SU-DHL-6 (cell line): ENCODE data around the gene DUSP9.

Experiments used
- CTCF ChIP-seq: fragments of 200-600 bp; sonication (generic); IDR thresholded peaks from one replicate; pipeline ENCODE4 v1.5.1; 2017; ENCODE audit warnings: antibody characterized with exemption, mild to moderate bottlenecking, low read length, moderate library complexity; ENCODE audit not compliant: insufficient read depth, poor library complexity, severe bottlenecking
- EZH2phosphoT487 ChIP-seq: fragments of 200-600 bp; sonication (generic), shearing (Covaris generic); conservative IDR thresholded peaks from 2 replicates; pipeline ENCODE4 v1.6.1; 2018; ENCODE audit warnings: mild to moderate bottlenecking, antibody characterized with exemption, low read length, moderate library complexity, mixed read lengths

GRCh38 chrX:153674219-153674851 is 27.3 kb downstream of the DUSP9 start:
- TF ChIP-seq CTCF (no peak), EZH2phosphoT487 (no peak)
